ENCODE data around the gene NOP10. TPM values are rescaled to one million over a fixed set of nuclear protein-coding genes. Genes with fewer than 3 reads are reported as not detected.

NOP10 gene
- polyA plus RNA-seq, 6 donors from 2014 or later, result 255 to 387 (median 349) TPM

DNA sequence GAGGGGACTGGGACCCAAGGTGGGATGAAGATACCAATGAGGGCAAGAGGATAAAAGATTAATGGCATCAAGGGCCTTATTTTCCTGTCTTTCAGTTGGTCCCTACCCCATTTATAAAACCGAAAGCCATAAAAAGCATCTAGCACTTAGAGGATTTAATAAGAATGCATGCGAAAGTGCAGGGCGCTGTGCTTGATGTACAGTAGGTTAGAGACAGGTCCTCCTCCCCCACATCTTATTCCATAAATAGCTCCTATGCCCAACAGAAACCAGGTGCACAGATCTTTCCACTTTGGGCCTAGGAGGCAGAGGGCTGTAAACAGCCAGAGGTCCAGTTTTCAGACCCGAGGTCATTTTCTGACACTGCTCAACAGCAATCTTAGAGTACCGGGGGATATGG is 22.9 kb upstream of the NOP10 start:
- H3K27me3 Mint-ChIP-seq, result no peaks in the 10 kb centered on the region
- peaks cover 24 to 32% (median 27%) of the 10 kb centered on the region in 3 donors for H3K4me1 Mint-ChIP-seq
- no peaks in the 10 kb centered on the region for H3K9me3 Mint-ChIP-seq
- peak overlapping the region; percentile 86 to 97 (median 94) for H3K4me3 Mint-ChIP-seq
- DNase-seq (no peak), ATAC-seq (ENCODE audit: low read depth in 2 of 2) (no peak)
- peaks cover 0 to 13% of the 10 kb centered on the region in 2 donors for H3K36me3 Mint-ChIP-seq
- peak overlapping the region in 3 of 6 donors; percentile 5 to 85 (median 32) for H3K27ac Mint-ChIP-seq

DNA sequence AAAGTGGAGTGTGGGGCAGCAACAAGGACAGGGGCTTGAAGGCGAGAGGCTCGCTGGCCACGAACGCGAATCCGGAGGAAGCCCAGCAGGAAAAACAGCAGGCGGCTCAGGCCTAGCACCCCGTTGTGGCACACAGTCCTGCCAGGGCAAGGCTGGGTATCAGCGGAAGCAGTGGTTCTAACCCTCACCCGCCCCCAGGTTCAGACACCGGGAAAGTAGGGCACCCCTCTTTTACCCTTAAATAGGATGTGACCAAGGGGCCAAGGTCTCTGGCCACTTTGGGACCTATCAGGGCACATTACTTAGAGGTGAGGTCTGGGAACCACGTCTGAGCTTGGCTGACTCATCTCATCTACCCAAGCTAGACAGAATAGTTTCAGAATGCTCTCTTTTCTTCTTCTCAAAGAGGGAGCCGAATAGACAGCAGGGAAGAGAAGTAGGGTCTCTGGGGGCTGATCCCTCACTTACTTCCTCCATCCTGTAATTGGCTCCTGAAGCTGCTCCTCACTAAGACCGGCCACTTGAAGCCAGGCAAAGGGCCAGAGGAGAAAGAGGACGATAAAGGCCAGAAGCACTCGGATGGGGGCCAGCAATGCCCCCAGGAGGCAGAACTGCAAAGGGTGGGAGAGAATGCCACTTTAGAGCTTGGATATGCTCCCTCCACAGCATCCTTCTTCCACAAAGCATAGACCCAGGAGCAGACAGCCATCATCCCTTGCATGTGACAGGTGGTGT is 22.3 kb upstream of the NOP10 start:
- H3K27ac Mint-ChIP-seq, result peak overlapping the region in 4 of 6 donors; percentile 5 to 59 (median 36)

DNA sequence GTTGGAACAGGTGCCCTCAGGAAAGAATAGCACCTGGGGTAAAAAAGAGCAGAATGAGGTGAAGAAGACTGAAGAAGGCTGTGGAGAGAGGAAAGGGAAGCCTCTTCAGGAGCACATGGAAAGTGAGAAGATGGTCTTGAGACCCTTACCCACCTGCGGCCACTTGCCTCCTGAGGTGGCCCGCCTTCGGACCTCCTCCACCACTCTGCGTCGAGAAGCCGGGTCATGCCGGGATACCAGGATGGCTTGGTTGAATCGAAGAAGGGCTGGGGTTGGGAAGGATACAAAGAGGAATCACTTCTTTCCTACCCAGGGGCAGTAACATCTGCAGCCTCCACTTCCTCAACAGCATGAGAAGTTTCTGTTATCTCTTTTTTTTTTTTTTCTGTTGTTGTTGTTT is 21.1 kb upstream of the NOP10 start:
- H3K4me1 Mint-ChIP-seq, result peaks cover 21 to 32% (median 27%) of the 10 kb centered on the region in 3 donors
- no peaks in the 10 kb centered on the region for H3K9me3 Mint-ChIP-seq
- H3K4me3 Mint-ChIP-seq, result peak overlapping the region in 1 of 8 donors; percentile 79
- ATAC-seq (ENCODE audit: low read depth in 2 of 2) (no peak), DNase-seq (no peak)
- peak overlapping the region in 1 of 6 donors; percentile 7 for H3K27ac Mint-ChIP-seq
- peaks cover 0 to 23% of the 10 kb centered on the region in 2 donors for H3K36me3 Mint-ChIP-seq
- no peaks in the 10 kb centered on the region for H3K27me3 Mint-ChIP-seq

More for the DNA sequence above, 22.3 kb upstream of the NOP10 start:
- no peaks in the 10 kb centered on the region for H3K27me3 Mint-ChIP-seq
- DNase-seq (no peak), ATAC-seq (ENCODE audit: low read depth in 2 of 2) (no peak)
- H3K36me3 Mint-ChIP-seq, result peaks cover 0 to 18% of the 10 kb centered on the region in 2 donors
- H3K4me3 Mint-ChIP-seq, result peak overlapping the region; percentile 68 to 97 (median 93)
- no peaks in the 10 kb centered on the region for H3K9me3 Mint-ChIP-seq
- H3K4me1 Mint-ChIP-seq, result peaks cover 24 to 32% (median 27%) of the 10 kb centered on the region in 3 donors

DNA sequence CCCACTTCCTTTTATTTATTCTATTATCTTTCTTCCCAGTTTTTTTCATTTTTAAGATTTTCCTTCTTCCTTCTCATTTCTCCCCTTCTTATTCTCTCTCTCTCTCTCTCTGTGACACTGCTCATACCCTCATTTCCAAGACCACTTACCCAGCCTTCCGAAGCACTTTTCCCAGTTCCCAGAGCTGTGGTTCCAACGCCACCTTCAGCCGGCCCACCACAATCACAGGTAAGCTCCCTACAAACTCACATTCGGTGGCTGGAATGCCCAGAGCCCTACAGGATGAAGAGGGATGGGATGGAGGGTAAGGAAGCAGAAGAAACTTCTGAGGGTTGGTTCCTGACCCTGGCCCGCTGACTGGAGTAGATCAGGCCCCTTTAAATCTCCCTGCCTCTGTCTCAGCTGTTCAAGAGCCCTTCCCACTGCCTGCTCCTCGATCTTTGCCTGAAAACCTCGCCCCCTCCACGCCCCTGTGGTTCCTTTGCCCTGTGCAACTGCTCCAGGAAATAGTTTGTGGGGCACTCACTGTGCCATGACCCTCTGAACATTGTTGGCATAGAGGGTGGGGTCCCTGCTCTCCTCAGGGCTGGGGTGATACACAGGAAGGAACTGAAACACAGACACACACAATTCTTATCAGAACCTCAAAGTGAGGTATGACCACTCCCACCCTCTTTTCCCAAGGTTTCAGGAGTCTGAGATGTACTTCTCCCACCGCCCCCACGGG is 19.3 kb upstream of the NOP10 start:
- peaks cover 3 to 32% of the 10 kb centered on the region in 2 donors for H3K36me3 Mint-ChIP-seq
- H3K27me3 Mint-ChIP-seq, result no peaks in the 10 kb centered on the region
- DNase-seq (no peak), ATAC-seq (ENCODE audit: low read depth in 2 of 2) (no peak)
- H3K27ac Mint-ChIP-seq, result peak overlapping the region in 1 of 6 donors; percentile 47
- H3K4me3 Mint-ChIP-seq, result peak overlapping the region in 3 of 8 donors; percentile 27 to 75 (median 51)
- H3K9me3 Mint-ChIP-seq, result no peaks in the 10 kb centered on the region
- peaks cover 15 to 24% (median 20%) of the 10 kb centered on the region in 3 donors for H3K4me1 Mint-ChIP-seq

DNA sequence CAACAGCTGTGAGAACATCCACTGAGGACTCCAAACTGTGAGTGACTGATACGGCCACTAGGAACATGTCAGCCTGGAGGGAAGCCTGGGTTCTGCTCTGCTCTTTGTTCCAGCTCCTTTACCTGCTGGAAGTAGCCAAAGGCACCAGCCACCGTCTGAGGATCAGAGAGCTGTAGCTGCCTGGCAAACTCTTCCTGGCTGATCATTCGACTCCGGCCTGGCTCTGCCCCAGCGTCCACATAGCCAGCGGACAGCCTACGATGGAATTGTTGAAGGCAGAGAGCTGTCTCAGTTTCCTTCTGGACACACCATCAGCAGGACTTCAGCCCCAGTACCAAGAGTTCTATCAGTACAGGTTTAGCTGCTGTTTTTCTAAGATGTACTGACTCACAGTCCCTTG is 18.3 kb upstream of the NOP10 start:
- Mint-ChIP-seq H3K4me1 (peaks cover 13 to 18% (median 14%) of the 10 kb centered on the region in 3 donors), H3K27me3 (no peaks in the 10 kb centered on the region), H3K9me3 (no peaks in the 10 kb centered on the region), H3K36me3 (peaks cover 3 to 32% of the 10 kb centered on the region in 2 donors), H3K4me3 (no peak overlapping the region), H3K27ac (peak overlapping the region in 1 of 6 donors; percentile 47)
- DNase-seq, result no peak
- no peak for ATAC-seq (ENCODE audit: low read depth in 2 of 2)

DNA sequence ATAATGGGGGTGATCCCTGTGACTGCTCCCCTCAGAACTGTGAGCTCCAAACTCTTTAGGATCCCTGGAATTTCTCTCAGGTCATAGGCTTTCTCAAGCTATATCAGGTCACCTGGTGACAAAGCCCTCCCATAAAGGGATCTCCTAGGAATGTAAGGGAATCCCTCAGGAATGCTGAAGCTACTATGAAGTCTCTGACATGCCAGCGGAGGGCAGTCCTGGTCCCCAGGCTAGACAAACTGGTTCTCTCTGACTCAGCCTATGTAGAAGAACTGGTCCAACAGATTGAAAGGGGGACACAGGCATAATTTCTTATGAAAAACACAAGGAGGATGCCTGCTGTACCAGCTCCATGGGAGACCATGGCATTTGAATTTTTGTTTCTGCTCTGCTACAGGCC is 17.4 kb upstream of the NOP10 start:
- Mint-ChIP-seq H3K4me1 (peaks cover 5 to 8% (median 7%) of the 10 kb centered on the region in 3 donors), H3K27ac (no peak overlapping the region), H3K9me3 (no peaks in the 10 kb centered on the region), H3K36me3 (peaks cover 3 to 32% of the 10 kb centered on the region in 2 donors), H3K27me3 (no peaks in the 10 kb centered on the region), H3K4me3 (no peak overlapping the region)
- DNase-seq (no peak), ATAC-seq (ENCODE audit: low read depth in 2 of 2) (no peak)

DNA sequence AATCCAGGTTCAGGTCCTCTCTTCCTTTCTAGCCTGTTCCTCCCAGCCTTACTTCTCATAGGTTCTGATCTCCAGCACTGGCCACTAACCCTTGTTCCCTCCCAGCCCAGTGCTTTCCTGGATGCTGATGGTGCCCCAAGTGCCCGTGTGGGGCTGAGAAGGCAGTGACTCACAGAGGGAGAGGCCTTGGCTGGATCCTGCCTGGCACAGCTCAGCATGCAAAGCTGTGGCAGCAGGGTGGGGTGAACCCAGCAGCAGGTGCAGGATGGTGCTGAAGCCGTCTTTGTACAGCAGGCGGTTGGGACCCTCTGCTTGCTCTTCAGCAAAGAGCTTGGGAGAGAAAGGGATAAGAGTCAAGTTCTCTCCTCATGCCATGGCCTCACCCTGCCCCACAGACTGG is 16.5 kb upstream of the NOP10 start:
- no peaks in the 10 kb centered on the region for H3K27me3 Mint-ChIP-seq
- peaks cover 3 to 32% of the 10 kb centered on the region in 2 donors for H3K36me3 Mint-ChIP-seq
- DNase-seq, result no peak
- no peak overlapping the region for H3K4me3 Mint-ChIP-seq
- ATAC-seq (ENCODE audit: low read depth in 2 of 2), result no peak
- peak overlapping the region in 1 of 6 donors; percentile 10 for H3K27ac Mint-ChIP-seq
- H3K4me1 Mint-ChIP-seq, result peaks cover 5 to 8% (median 5%) of the 10 kb centered on the region in 3 donors
- no peaks in the 10 kb centered on the region for H3K9me3 Mint-ChIP-seq

DNA sequence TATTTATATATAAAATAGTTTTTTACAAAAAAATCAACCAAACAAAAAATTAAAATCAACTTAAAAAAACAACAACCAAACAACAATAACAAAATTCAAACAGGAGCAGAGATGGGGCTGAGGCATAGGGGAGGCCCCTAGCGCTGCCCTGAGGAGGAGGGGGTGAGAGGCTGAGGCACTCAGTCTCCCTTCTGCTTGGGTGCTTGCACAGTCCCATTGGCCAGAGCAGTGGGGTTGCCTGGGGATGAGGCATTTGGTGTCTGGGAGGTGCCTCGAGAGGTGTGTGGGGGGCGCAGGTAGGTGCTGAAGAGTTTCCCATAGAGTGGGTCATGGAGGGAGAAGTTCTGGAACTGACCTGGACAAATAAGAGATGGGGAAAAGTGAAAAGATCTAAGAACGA is 16.0 kb upstream of the NOP10 start:
- DNase-seq (no peak), ATAC-seq (ENCODE audit: low read depth in 2 of 2) (no peak)
- H3K4me3 Mint-ChIP-seq, result no peak overlapping the region
- H3K36me3 Mint-ChIP-seq, result peaks cover 3 to 32% of the 10 kb centered on the region in 2 donors
- H3K4me1 Mint-ChIP-seq, result peaks cover 5 to 8% (median 5%) of the 10 kb centered on the region in 3 donors
- peak overlapping the region in 3 of 6 donors; percentile 10 to 86 (median 76) for H3K27ac Mint-ChIP-seq
- H3K27me3 Mint-ChIP-seq, result no peaks in the 10 kb centered on the region
- H3K9me3 Mint-ChIP-seq, result no peaks in the 10 kb centered on the region

DNA sequence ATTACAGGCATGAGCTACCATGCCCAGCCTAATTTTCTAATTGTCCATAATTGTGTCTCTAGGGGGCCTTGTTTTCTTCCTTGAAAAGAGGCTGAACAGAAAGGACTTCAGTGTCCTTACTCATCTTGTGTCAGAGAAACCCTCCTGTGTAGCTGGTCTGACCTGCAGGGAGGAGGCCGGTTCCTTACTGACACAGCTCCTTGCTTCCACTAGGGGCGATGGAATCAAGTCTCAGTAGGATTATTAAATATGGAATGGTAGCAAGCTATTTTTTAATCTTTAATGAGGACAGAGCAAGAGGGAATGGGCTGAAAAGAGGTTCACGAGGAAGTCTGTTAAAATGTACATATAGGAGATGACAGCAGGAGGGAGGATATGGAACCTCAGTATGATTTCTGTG is 15.4 kb upstream of the NOP10 start:
- Mint-ChIP-seq H3K36me3 (peaks cover 3 to 32% of the 10 kb centered on the region in 2 donors), H3K27ac (peak overlapping the region in 1 of 6 donors; percentile 65), H3K4me3 (no peak overlapping the region), H3K4me1 (peaks cover 5 to 8% (median 5%) of the 10 kb centered on the region in 3 donors), H3K27me3 (no peaks in the 10 kb centered on the region), H3K9me3 (no peaks in the 10 kb centered on the region)
- DNase-seq (no peak), ATAC-seq (ENCODE audit: low read depth in 2 of 2) (no peak)

DNA sequence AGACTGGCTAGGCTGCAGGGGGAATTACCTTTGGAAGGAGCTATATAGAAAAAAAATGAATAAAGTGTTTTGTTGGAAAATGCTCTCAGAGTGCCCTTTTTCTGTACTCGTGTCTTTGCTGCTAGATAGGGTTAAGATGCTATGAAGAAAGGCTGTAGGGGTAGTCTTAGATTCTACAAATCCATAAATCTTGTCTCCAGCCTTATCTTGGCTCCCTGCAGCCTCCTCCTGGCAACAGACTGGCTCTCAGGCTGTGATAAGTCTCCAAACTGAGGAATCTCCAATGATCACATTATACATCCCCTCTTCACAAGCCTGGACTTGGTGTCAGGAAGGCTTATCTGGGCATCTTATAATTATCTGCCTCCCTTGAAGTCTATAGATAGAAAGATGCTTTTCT is 14.7 kb upstream of the NOP10 start:
- DNase-seq (no peak), ATAC-seq (ENCODE audit: low read depth in 2 of 2) (no peak)
- peaks cover under 1 to 5% (median 4%) of the 10 kb centered on the region in 3 donors for H3K4me1 Mint-ChIP-seq
- no peak overlapping the region for H3K27ac Mint-ChIP-seq
- H3K36me3 Mint-ChIP-seq, result peaks cover 3 to 27% of the 10 kb centered on the region in 2 donors
- H3K27me3 Mint-ChIP-seq, result no peaks in the 10 kb centered on the region
- peak overlapping the region in 1 of 8 donors; percentile 74 for H3K4me3 Mint-ChIP-seq
- H3K9me3 Mint-ChIP-seq, result no peaks in the 10 kb centered on the region

DNA sequence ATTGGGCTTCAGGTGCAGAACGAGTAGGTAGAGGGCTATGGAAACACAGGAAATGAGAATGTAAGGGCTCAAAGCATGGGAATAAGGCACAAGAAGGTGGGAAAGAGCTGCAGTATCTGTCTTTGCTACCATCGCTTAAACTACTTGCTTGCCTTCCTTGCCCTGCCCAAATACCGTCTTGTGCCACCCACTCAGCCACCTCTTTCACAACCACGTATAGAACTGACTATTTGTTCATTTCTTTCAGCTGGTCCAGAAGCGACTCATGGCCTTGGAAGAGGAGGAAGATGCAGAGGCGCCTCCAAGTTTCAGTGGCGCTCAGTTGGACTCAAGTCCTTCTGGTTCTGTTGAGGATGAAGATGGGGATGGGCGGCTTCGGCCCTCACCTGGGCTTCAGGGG is 12.3 kb upstream of the NOP10 start:
- DNase-seq (no peak), ATAC-seq (ENCODE audit: low read depth in 2 of 2) (no peak)
- Mint-ChIP-seq H3K4me3 (no peak overlapping the region), H3K4me1 (peaks cover 0 to 4% (median 3%) of the 10 kb centered on the region in 3 donors), H3K27ac (peak overlapping the region in 1 of 6 donors; percentile 14), H3K36me3 (peaks cover 3 to 14% of the 10 kb centered on the region in 2 donors), H3K27me3 (no peaks in the 10 kb centered on the region), H3K9me3 (no peaks in the 10 kb centered on the region)

DNA sequence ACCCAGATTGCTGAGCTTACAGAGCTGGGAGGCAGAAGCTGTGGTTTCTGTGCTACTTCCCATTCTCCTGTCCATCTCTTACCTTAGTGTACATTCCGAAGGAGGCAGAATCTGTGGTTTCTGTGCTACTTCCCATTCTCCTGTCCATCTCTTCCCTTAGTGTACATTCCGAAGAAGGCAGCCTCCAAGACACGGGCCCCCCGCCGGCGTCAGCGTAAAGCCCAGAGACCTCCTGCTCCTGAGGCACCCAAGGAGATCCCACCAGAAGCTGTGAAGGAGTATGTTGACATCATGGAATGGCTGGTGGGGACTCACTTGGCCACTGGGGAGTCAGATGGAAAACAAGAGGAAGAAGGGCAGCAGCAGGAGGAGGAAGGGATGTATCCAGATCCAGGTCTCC is 11.3 kb upstream of the NOP10 start:
- peak overlapping the region in 1 of 6 donors; percentile 11 for H3K27ac Mint-ChIP-seq
- no peak overlapping the region for H3K4me3 Mint-ChIP-seq
- H3K9me3 Mint-ChIP-seq, result no peaks in the 10 kb centered on the region
- peaks cover 3 to 10% of the 10 kb centered on the region in 2 donors for H3K36me3 Mint-ChIP-seq
- ATAC-seq (ENCODE audit: low read depth in 2 of 2), result no peak
- H3K27me3 Mint-ChIP-seq, result no peaks in the 10 kb centered on the region
- DNase-seq, result no peak
- H3K4me1 Mint-ChIP-seq, result peaks cover 0 to 4% (median 3%) of the 10 kb centered on the region in 3 donors

DNA sequence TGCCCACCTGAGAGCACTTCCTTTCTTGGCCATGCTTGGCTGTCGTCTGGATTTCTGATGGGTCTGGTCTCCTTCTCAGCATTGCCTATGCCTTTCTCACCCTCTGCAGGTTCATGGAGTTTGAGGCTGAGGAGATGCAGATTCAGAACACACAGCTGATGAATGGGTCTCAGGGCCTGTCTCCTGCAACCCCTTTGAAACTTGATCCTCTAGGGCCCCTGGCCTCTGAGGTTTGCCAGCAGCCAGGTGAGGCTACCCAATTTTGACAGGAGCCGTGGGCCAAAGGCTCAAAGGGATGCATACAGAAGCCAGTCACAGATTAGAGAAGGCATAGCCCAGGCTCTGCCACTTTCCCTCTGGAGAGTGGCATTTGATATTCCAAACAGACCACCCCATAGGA is 10.7 kb upstream of the NOP10 start:
- H3K27ac Mint-ChIP-seq, result no peak overlapping the region
- H3K4me1 Mint-ChIP-seq, result peaks cover 0 to 4% (median 3%) of the 10 kb centered on the region in 3 donors
- ATAC-seq (ENCODE audit: low read depth in 2 of 2) (no peak), DNase-seq (no peak)
- H3K36me3 Mint-ChIP-seq, result peaks cover 3 to 5% of the 10 kb centered on the region in 2 donors
- H3K9me3 Mint-ChIP-seq, result no peaks in the 10 kb centered on the region
- H3K4me3 Mint-ChIP-seq, result no peak overlapping the region
- no peaks in the 10 kb centered on the region for H3K27me3 Mint-ChIP-seq
